PFSK-1 (cell line): ENCODE data around the gene TTC39B.

Source experiments
- FOXP2 ChIP-seq: optimal IDR thresholded peaks from 2 replicates; pipeline ENCODE3; 2011; ENCODE audit warnings: borderline replicate concordance, control low read depth, inconsistent platforms; ENCODE audit not compliant: insufficient read depth; ENCODE audit errors: extremely low read length, extremely low read depth
- POLR2AphosphoS5 ChIP-seq: IDR thresholded peaks from 2 replicates; pipeline ENCODE4 v1.6.1; 2012; ENCODE audit warnings: low read depth, mild to moderate bottlenecking, control low read depth, low read length, moderate library complexity
- SIN3A ChIP-seq: IDR thresholded peaks from 2 replicates; pipeline ENCODE4 v1.6.1; 2012; ENCODE audit warnings: mild to moderate bottlenecking, low read length, moderate library complexity, borderline replicate concordance; ENCODE audit not compliant: insufficient read depth
- TAF1 ChIP-seq: IDR thresholded peaks from 2 replicates; pipeline ENCODE4 v1.6.1; 2012; ENCODE audit warnings: low read length, control low read depth, borderline replicate concordance; ENCODE audit not compliant: insufficient read depth
- TF ChIP-seq, protein P1 (sequence below), 2 experiments: IDR thresholded peaks; 2 replicates each; pipeline versions ENCODE4 v1.6.1 to v1.8.0; 2011 to 2012; ENCODE audit warnings: low read depth in 2 of 2, low read length in 2 of 2, control low read depth in 1 of 2, inconsistent platforms in 1 of 2, mild to moderate bottlenecking in 1 of 2, moderate library complexity in 1 of 2; ENCODE audit not compliant: insufficient read depth in 1 of 2

DNA sequence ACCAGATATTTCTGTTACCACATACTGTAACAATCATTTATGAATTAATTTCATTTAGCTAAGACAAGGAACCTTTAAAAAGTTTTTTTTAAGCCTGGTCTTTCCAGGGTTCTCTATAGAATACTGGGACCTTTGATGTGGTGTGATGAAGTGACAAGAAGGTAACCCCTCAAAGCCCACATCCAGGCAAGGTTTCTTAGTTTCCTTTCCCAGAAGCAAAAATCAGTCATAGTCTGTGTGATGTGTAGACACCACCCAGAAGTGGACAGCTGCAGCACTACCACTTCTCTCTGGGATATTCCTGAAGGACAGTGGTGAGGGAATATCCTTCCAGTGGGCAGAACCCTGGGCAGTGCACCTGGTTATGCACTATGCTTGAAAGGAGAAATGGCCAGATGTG is 115.6 kb downstream of the TTC39B start:
- TF ChIP-seq TAF1, result no peak
- TF ChIP-seq, protein P1, sequence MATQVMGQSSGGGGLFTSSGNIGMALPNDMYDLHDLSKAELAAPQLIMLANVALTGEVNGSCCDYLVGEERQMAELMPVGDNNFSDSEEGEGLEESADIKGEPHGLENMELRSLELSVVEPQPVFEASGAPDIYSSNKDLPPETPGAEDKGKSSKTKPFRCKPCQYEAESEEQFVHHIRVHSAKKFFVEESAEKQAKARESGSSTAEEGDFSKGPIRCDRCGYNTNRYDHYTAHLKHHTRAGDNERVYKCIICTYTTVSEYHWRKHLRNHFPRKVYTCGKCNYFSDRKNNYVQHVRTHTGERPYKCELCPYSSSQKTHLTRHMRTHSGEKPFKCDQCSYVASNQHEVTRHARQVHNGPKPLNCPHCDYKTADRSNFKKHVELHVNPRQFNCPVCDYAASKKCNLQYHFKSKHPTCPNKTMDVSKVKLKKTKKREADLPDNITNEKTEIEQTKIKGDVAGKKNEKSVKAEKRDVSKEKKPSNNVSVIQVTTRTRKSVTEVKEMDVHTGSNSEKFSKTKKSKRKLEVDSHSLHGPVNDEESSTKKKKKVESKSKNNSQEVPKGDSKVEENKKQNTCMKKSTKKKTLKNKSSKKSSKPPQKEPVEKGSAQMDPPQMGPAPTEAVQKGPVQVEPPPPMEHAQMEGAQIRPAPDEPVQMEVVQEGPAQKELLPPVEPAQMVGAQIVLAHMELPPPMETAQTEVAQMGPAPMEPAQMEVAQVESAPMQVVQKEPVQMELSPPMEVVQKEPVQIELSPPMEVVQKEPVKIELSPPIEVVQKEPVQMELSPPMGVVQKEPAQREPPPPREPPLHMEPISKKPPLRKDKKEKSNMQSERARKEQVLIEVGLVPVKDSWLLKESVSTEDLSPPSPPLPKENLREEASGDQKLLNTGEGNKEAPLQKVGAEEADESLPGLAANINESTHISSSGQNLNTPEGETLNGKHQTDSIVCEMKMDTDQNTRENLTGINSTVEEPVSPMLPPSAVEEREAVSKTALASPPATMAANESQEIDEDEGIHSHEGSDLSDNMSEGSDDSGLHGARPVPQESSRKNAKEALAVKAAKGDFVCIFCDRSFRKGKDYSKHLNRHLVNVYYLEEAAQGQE (IDR thresholded peaks at IDR 0.05; ENCODE audit: insufficient read depth in 1 of 2, low read depth in 2 of 2, low read length in 2 of 2), result no peak
- no peak for TF ChIP-seq POLR2AphosphoS5
- no peak for TF ChIP-seq SIN3A
- no peak for TF ChIP-seq FOXP2
